H1 (cell line): ENCODE measurements around the gene LUZP1. TPM values are rescaled to one million over a fixed set of nuclear protein-coding genes. Genes with fewer than 3 reads are reported as not detected.

Experiments used
- CTCF ChIA-PET: fragments of 300-600 bp; sonication (Branson Sonifier 250); formaldehyde crosslinking; loops from one replicate; lab custom pipeline; 2021; ENCODE audit not compliant: partially characterized antibody; lab: Charles Lee
- POLR2A ChIA-PET: fragments of 300-600 bp; sonication (Branson Sonifier 250); formaldehyde crosslinking; loops from one replicate; lab custom pipeline; 2021; ENCODE audit warnings: inconsistent platforms; ENCODE audit not compliant: partially characterized antibody; lab: Charles Lee
- DNase-seq, 2 experiments: peaks; one replicate each; pipeline versions ENCODE4 v3.0.0 to v3.0.0-alpha.2; 2010 to 2022; ENCODE audit warnings: low spot score in 2 of 2, low read depth in 1 of 2, mixed read lengths in 1 of 2
- FAIRE-seq: peaks from 2 replicates; lab custom pipeline; 2011; peaks lifted over from hg19 to GRCh38; lab: Jason Lieb, UNC
- H2AFZ ChIP-seq: 2 replicates; pipeline ENCODE4 v1.8.1; 2012; ENCODE audit warnings: low read length, inconsistent platforms
- H2AK5ac ChIP-seq: 2 replicates; pipeline ENCODE4 v1.6.1; 2013; ENCODE audit warnings: low read depth, low read length
- H2BK120ac ChIP-seq: replicated peaks from 2 replicates; pipeline ENCODE3; 2013; ENCODE audit warnings: low read depth, low read length, inconsistent platforms
- H2BK12ac ChIP-seq: 2 replicates; pipeline ENCODE4 v1.6.1; 2013; ENCODE audit warnings: low read depth, low read length
- H2BK15ac ChIP-seq: 2 replicates; pipeline ENCODE4 v1.6.1; 2013; ENCODE audit warnings: low read length
- H2BK20ac ChIP-seq: 2 replicates; pipeline ENCODE4 v1.6.1; 2013; ENCODE audit warnings: low read length
- H2BK5ac ChIP-seq: 2 replicates; pipeline ENCODE4 v1.6.1; 2013; ENCODE audit warnings: low read depth, low read length
- H3K14ac ChIP-seq: 2 replicates; pipeline ENCODE4 v1.6.1; 2013; ENCODE audit warnings: inconsistent platforms; ENCODE audit not compliant: insufficient read length
- H3K18ac ChIP-seq: 2 replicates; pipeline ENCODE4 v1.6.1; 2013; ENCODE audit warnings: low read length; ENCODE audit errors: extremely low read depth
- H3K23ac ChIP-seq: 2 replicates; pipeline ENCODE4 v1.6.1; 2013; ENCODE audit warnings: inconsistent platforms; ENCODE audit not compliant: insufficient read length
- H3K23me2 ChIP-seq: 2 replicates; pipeline ENCODE4 v1.6.1; 2013; ENCODE audit warnings: low read depth, low read length
- H3K27ac ChIP-seq: 2 replicates; pipeline ENCODE4 v1.6.1; 2011; ENCODE audit warnings: low read depth, low read length, inconsistent platforms
- H3K27me3 ChIP-seq, 4 experiments: replicated peaks in 1 of 4; 1 replicate in 1 of 4; 2 replicates in 3 of 4; pipeline versions ENCODE4 v1.6.1 to v1.8.1; 2011 to 2013; ENCODE audit warnings: low read length in 3 of 4, mild to moderate bottlenecking in 3 of 4, inconsistent platforms in 2 of 4, mixed read lengths in 2 of 4, moderate library complexity in 1 of 4; ENCODE audit not compliant: control insufficient read depth in 3 of 4, insufficient read depth in 3 of 4; ENCODE audit errors: extremely low read depth in 1 of 4
- H3K36me3 ChIP-seq, 4 experiments: 2 replicates each; pipeline versions ENCODE4 v1.6.1 to v1.8.1; 2011 to 2013; ENCODE audit warnings: mild to moderate bottlenecking in 4 of 4, low read length in 3 of 4, moderate library complexity in 2 of 4, control low read depth in 1 of 4, inconsistent platforms in 1 of 4; ENCODE audit not compliant: insufficient read depth in 4 of 4, control insufficient read depth in 2 of 4
- H3K4ac ChIP-seq: replicated peaks from 2 replicates; pipeline ENCODE3; 2013; ENCODE audit warnings: low read length, low read depth, mixed read lengths, inconsistent platforms; ENCODE audit not compliant: insufficient read length
- H3K4me1 ChIP-seq, 4 experiments: replicated peaks in 1 of 4; 1 replicate in 1 of 4; 2 replicates in 3 of 4; pipeline versions ENCODE4 v1.6.1 to v1.8.1; 2011 to 2013; ENCODE audit warnings: low read length in 3 of 4, inconsistent platforms in 2 of 4, mixed read lengths in 1 of 4; ENCODE audit not compliant: insufficient read depth in 4 of 4, control insufficient read depth in 3 of 4
- H3K4me2 ChIP-seq, 2 experiments: 2 replicates each; pipeline versions ENCODE4 v1.6.1 to v1.8.1; 2011 to 2013; ENCODE audit warnings: low read depth in 2 of 2, low read length in 2 of 2, control low read depth in 1 of 2, inconsistent platforms in 1 of 2, mild to moderate bottlenecking in 1 of 2; ENCODE audit not compliant: insufficient read depth in 1 of 2
- H3K4me3 ChIP-seq, 4 experiments: fragments of 200-600, 300-600 bp in 1 of 4; sonication (generic), shearing (Covaris generic), sonication (Bioruptor Twin) in 1 of 4; 2 replicates each; pipeline versions ENCODE4 v1.5.1 to v1.8.1; 2011 to 2016; ENCODE audit warnings: low read length in 4 of 4, low read depth in 3 of 4, control low read depth in 2 of 4, inconsistent platforms in 2 of 4, mild to moderate bottlenecking in 2 of 4, mixed read lengths in 1 of 4, moderate library complexity in 1 of 4; ENCODE audit not compliant: insufficient read depth in 2 of 4; ENCODE audit errors: extremely low read depth in 1 of 4
- H3K56ac ChIP-seq: replicated peaks from 2 replicates; pipeline ENCODE3; 2013; ENCODE audit warnings: low read depth, mild to moderate bottlenecking, mixed read lengths, low read length, inconsistent platforms; ENCODE audit not compliant: insufficient read length
- H3K79me1 ChIP-seq: 2 replicates; pipeline ENCODE4 v1.6.1; 2013; ENCODE audit warnings: low read depth, low read length, control low read depth
- H3K79me2 ChIP-seq, 2 experiments: 2 replicates each; pipeline versions ENCODE4 v1.6.1 to v1.8.1; 2012 to 2013; ENCODE audit warnings: low read length in 2 of 2, mild to moderate bottlenecking in 2 of 2, inconsistent platforms in 1 of 2; ENCODE audit not compliant: insufficient read depth in 2 of 2, control insufficient read depth in 1 of 2
- H3K9ac ChIP-seq, 4 experiments: replicated peaks in 1 of 4; 1 replicate in 1 of 4; 2 replicates in 3 of 4; pipeline versions ENCODE4 v1.6.1 to v1.8.1; 2011 to 2013; ENCODE audit warnings: low read depth in 3 of 4, low read length in 3 of 4, control low read depth in 2 of 4, mild to moderate bottlenecking in 2 of 4, moderate library complexity in 2 of 4, inconsistent platforms in 1 of 4; ENCODE audit errors: extremely low read depth in 1 of 4
- H3K9me3 ChIP-seq, 2 experiments: 2 replicates each; pipeline versions ENCODE4 v1.6.1 to v1.8.1; 2012 to 2013; ENCODE audit warnings: mild to moderate bottlenecking in 2 of 2, moderate library complexity in 2 of 2, control low read depth in 1 of 2, inconsistent platforms in 1 of 2, low read depth in 1 of 2, low read length in 1 of 2, mixed read lengths in 1 of 2; ENCODE audit not compliant: insufficient read depth in 2 of 2
- H4K20me1 ChIP-seq, 2 experiments: replicated peaks in 1 of 2; 2 replicates each; pipeline versions ENCODE3 to v1.8.1; 2011 to 2013; ENCODE audit warnings: inconsistent platforms in 2 of 2, low read length in 2 of 2, mild to moderate bottlenecking in 1 of 2; ENCODE audit not compliant: insufficient read depth in 2 of 2, control insufficient read depth in 1 of 2
- H4K5ac ChIP-seq: 2 replicates; pipeline ENCODE4 v1.6.1; 2013; ENCODE audit warnings: low read length, low read depth, mixed read lengths, inconsistent platforms; ENCODE audit not compliant: insufficient read length
- H4K8ac ChIP-seq: 2 replicates; pipeline ENCODE4 v1.8.0; 2013; ENCODE audit warnings: mild to moderate bottlenecking, moderate library complexity, low read length, inconsistent platforms; ENCODE audit not compliant: insufficient read depth; ENCODE audit errors: extremely low read depth
- H4K91ac ChIP-seq: replicated peaks from 2 replicates; pipeline ENCODE3; 2013; ENCODE audit warnings: low read length, mixed read lengths, inconsistent platforms; ENCODE audit not compliant: insufficient read length
- EP300 ChIP-seq, 2 experiments: IDR thresholded peaks; 1 replicate in 1 of 2; 2 replicates in 1 of 2; pipeline ENCODE4 v1.6.1; 2011 to 2012; ENCODE audit warnings: low read depth in 2 of 2, low read length in 2 of 2, mild to moderate bottlenecking in 2 of 2, borderline replicate concordance in 1 of 2, inconsistent platforms in 1 of 2, moderate library complexity in 1 of 2
- WGBS, 2 experiments: shearing (Covaris generic) in 1 of 2; methylation state at CpG; one replicate each; pipeline versions ENCODE4 v1.1.6 to v1.1.7; 2013 to 2015; ENCODE audit warnings: low lambda C conversion rate in 2 of 2, mixed read lengths in 2 of 2, inconsistent platforms in 1 of 2, low coverage in 1 of 2, missing lambda C conversion rate in 1 of 2; ENCODE audit not compliant: insufficient replicate concordance in 2 of 2, insufficient coverage in 1 of 2, insufficient read length in 1 of 2; ENCODE audit errors: extremely low coverage in 1 of 2, missing lambda C conversion rate in 1 of 2; 5-methylcytosine and 5-hydroxymethylcytosine counted together
- polyA plus RNA-seq, 7 experiments: library from polyadenylated mRNA; depleted of rRNA in 3 of 7; stranded (reverse) in 5 of 7; unstranded in 2 of 7; fragments of >200 nt in 5 of 7; fragments of 200-250 nt in 2 of 7; gene quantifications; 1 replicate in 5 of 7; 2 replicates in 1 of 7; 4 replicates in 1 of 7; pipeline versions ENCODE4 v1.2.1 to v1.2.3, GENCODE V29; 2011 to 2013; ENCODE audit warnings: missing spikeins in 2 of 7, mixed read lengths in 2 of 7
- total RNA-seq: library from RNA; stranded (reverse); fragmentation: NEBNext Ultra II Directional; extraction: Animal tissue kit (Norgen Biotek cat#: 25700); gene quantifications from 2 replicates; pipeline ENCODE4 v1.2.1, GENCODE V29; 2021

LUZP1 gene
- total and polyA plus RNA-seq, 2 of the 8 experiments (the other 6 are each of a cell fraction or from before 2014, with no cell fraction given): 14.0 to 60.5 TPM

DNA sequence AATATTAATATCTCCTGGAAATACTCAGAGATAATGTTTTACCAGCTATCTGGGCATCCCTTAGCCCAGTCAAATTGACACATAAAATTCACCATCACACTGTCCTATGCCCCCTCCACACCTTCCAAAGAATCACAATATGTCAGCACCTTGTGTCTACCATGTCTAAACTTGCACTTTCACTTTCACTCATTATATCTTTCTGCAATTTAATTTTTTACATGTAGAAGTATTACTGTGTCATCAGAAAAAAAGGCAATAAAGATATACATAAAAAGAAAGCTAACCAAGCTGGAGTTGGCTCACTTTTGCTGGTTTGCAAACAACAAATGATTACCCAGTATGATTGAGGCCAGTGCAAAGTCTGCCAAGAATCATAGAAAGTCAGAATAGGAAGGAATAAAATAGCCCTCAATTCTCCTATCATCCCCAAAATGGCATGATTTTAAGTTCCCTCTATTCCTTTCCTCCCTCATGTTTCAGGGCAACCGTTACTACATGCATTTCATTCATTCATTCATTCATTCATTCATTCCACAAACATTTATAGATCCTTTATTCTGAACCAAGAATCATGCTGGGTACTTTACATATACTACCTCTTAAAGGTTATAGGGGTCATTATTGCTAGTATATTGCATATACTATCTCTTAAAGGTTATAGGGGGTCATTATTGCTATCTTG lies 5.9 kb upstream of the LUZP1 start:
- Histone ChIP-seq H3K27ac (no peak overlapping the region), H3K56ac (no peak overlapping the region), H3K79me2 (no peaks in the 10 kb centered on the region), H2BK20ac (no peak overlapping the region), H4K5ac (no peak overlapping the region), H3K79me1 (no peaks in the 10 kb centered on the region), H4K91ac (no peak overlapping the region), H3K4me2 (no peak overlapping the region), H2BK15ac (no peak overlapping the region), H4K20me1 (peaks cover 0 to 4% of the 10 kb centered on the region in 2 experiments), H3K4ac (no peak overlapping the region), H2BK120ac (no peak overlapping the region), H2AFZ (no peak overlapping the region), H2BK5ac (no peak overlapping the region), H4K8ac (no peak overlapping the region), H2BK12ac (no peak overlapping the region), H3K9me3 (no peaks in the 10 kb centered on the region), H3K36me3 (no peaks in the 10 kb centered on the region), H3K9ac (no peak overlapping the region), H3K18ac (no peak overlapping the region), H3K27me3 (peaks cover 2 to 28% (median 16%) of the 10 kb centered on the region in 4 experiments), H3K23me2 (peaks cover 6% of the 10 kb centered on the region), H3K14ac (no peak overlapping the region), H3K23ac (no peak overlapping the region), H2AK5ac (no peak overlapping the region), H3K4me3 (no peak overlapping the region), H3K4me1 (peaks cover 0 to 9% (median under 1%) of the 10 kb centered on the region in 4 experiments; a peak in 5 of 7 replicates)
- ChIA-PET CTCF (interaction anchor here (1.6 to 27.4 kb wide), 4 partner anchors 10 to 84 kb away, joined by 4 to 705 read pairs (median 30); no protein-coding TSS in a partner anchor), POLR2A (no interaction called here)
- FAIRE-seq (no peak), DNase-seq (no peak)
- WGBS, 2 experiments: 88% methylated on average over 1 of the region's 1 CpG; no CpG with 5 or more reads in 1 of the 2 experiments
- no peak for TF ChIP-seq EP300 (IDR thresholded peaks at IDR 0.05; ENCODE audit: borderline replicate concordance in 1 of 2, low read depth in 2 of 2, low read length in 2 of 2)
